SU-DHL-6 (cell line): ENCODE measurements around the gene NUMB.

ENCODE experiments used
- EZH2phosphoT487 ChIP-seq: fragments of 200-600 bp; sonication (generic), shearing (Covaris generic); conservative IDR thresholded peaks from 2 replicates; pipeline ENCODE4 v1.6.1; 2018; ENCODE audit warnings: mild to moderate bottlenecking, antibody characterized with exemption, low read length, moderate library complexity, mixed read lengths
- TF ChIP-seq, protein P1 (sequence below): fragments of 200-600 bp; sonication (generic); IDR thresholded peaks from one replicate; pipeline ENCODE4 v1.5.1; 2017; ENCODE audit warnings: antibody characterized with exemption, mild to moderate bottlenecking, low read length, moderate library complexity; ENCODE audit not compliant: insufficient read depth, poor library complexity, severe bottlenecking

DNA sequence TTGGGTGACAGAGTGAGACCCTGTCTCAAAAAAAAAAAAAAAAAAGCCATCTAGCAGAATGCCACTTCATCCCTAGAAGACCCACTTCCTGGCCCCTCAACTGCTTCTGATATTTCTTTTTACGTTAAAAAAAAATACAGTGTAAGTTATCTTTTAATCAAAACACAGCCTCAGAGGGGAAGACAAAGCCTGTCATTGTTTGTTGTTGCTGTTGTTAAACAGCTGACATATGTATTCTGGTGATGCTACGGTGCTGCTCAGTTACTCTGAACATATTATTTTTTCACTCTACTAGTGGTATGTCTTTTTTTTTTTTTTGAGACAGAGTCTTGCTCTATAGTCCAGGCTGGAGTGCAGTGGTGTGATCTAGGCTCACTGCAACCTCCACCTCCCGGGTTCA, 145.7 kb downstream of the NUMB start:
- TF ChIP-seq, protein P1, sequence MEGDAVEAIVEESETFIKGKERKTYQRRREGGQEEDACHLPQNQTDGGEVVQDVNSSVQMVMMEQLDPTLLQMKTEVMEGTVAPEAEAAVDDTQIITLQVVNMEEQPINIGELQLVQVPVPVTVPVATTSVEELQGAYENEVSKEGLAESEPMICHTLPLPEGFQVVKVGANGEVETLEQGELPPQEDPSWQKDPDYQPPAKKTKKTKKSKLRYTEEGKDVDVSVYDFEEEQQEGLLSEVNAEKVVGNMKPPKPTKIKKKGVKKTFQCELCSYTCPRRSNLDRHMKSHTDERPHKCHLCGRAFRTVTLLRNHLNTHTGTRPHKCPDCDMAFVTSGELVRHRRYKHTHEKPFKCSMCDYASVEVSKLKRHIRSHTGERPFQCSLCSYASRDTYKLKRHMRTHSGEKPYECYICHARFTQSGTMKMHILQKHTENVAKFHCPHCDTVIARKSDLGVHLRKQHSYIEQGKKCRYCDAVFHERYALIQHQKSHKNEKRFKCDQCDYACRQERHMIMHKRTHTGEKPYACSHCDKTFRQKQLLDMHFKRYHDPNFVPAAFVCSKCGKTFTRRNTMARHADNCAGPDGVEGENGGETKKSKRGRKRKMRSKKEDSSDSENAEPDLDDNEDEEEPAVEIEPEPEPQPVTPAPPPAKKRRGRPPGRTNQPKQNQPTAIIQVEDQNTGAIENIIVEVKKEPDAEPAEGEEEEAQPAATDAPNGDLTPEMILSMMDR = no peak
- TF ChIP-seq EZH2phosphoT487 = no peak
